Prostate gland (tissue), 2 donors: ENCODE data around the gene NR1I3.

ENCODE experiments used
- CTCF ChIP-seq, 4 experiments: fragments of 200-600 bp in 2 of 4; fragments of 450-650 bp in 2 of 4; sonication (generic) in 2 of 4; IDR thresholded peaks; 1 replicate in 3 of 4; 2 replicates in 1 of 4; pipeline ENCODE4 v1.5.1; 2016 to 2019; ENCODE audit warnings: antibody characterized with exemption in 4 of 4, mild to moderate bottlenecking in 2 of 4, moderate library complexity in 2 of 4
- POLR2A ChIP-seq: fragments of 450-650 bp; IDR thresholded peaks from one replicate; pipeline ENCODE4 v1.6.1; 2016; ENCODE audit warnings: antibody characterized with exemption, mild to moderate bottlenecking

DNA sequence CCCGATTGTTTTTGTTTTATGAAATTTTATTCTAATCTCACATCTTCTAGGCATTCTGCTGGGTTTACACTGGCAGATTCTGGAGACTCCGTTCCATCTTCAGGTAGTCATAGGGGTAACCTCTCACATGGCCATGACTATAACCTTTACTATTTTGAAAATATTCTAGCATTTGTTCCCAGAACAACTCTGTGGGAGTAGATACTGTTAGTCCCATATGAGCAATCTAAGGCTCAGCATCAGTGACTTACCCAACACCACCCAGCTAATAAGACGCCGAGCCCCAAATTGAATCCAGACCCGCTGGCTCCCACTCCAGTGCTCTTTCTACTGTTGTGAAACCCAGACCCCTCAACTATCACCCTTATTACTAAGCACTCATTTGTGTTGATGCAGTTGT lies 49.0 kb downstream of the NR1I3 start:
- TF ChIP-seq CTCF (IDR thresholded peaks at IDR 0.05), result no peak
- no peak for TF ChIP-seq POLR2A
